ENCODE results near the gene EPSTI1.
"Not testable (repeated sequence)": the region's sequence is repeated elsewhere in the genome, so short reads cannot be mapped to it uniquely, and the experiment has no call there.

Gene EPSTI1

GRCh38 chr13:42991898-42992763 is at the start of gene EPSTI1:
Gene EPSTI1, minus strand, starts transcription at chr13:42992241. Its CDS starts 76 bp downstream, at chr13:42992165.
- peak; percentile 76 for DNase-seq

GRCh38 chr13:43041369-43041921 is 49.4 kb upstream of the EPSTI1 start:
- DNase-seq = no peak

- DNase-seq = not testable (repeated sequence)
Observed at GRCh38 chr13:43040581-43041368, 48.7 kb upstream of the EPSTI1 start.

- no peak for DNase-seq
Observed at GRCh38 chr13:43039966-43040365, 47.9 kb upstream of the EPSTI1 start.

- no peak for DNase-seq
Observed at GRCh38 chr13:43036351-43037250, 44.6 kb upstream of the EPSTI1 start.

- no peak for DNase-seq
Observed at GRCh38 chr13:43033038-43033437, 41.0 kb upstream of the EPSTI1 start.

- DNase-seq = no peak
Observed at GRCh38 chr13:43031881-43032280, 39.8 kb upstream of the EPSTI1 start.

GRCh38 chr13:43030548-43030947 is 38.5 kb upstream of the EPSTI1 start:
- DNase-seq = no peak

- DNase-seq = no peak
Observed at GRCh38 chr13:43026262-43026661, 34.2 kb upstream of the EPSTI1 start.

GRCh38 chr13:43023289-43023963 is 31.4 kb upstream of the EPSTI1 start, which contains the start of gene DNAJC15:
Gene DNAJC15, plus strand, starts transcription at chr13:43023586. Its CDS starts 41 bp downstream, at chr13:43023627.
- peak; percentile 60 for DNase-seq

GRCh38 chr13:43022934-43023288 is 30.9 kb upstream of the EPSTI1 start:
- no peak for DNase-seq

- DNase-seq = no peak
Observed at GRCh38 chr13:43021926-43022670, 30.1 kb upstream of the EPSTI1 start.

GRCh38 chr13:43020794-43021193 is 28.8 kb upstream of the EPSTI1 start:
- no peak for DNase-seq

- DNase-seq = no peak
Observed at GRCh38 chr13:43019811-43020210, 27.8 kb upstream of the EPSTI1 start.

- no peak for DNase-seq
Observed at GRCh38 chr13:43016226-43016625, 24.2 kb upstream of the EPSTI1 start.

- DNase-seq = no peak
Observed at GRCh38 chr13:43014162-43014561, 22.1 kb upstream of the EPSTI1 start.

- DNase-seq = no peak
Observed at GRCh38 chr13:43009506-43009905, 17.5 kb upstream of the EPSTI1 start.

- no peak for DNase-seq
Observed at GRCh38 chr13:43008596-43008995, 16.6 kb upstream of the EPSTI1 start.

- DNase-seq = no peak
Observed at GRCh38 chr13:43006893-43007631, 15.0 kb upstream of the EPSTI1 start.

GRCh38 chr13:43005460-43006236 is 13.6 kb upstream of the EPSTI1 start:
- no peak for DNase-seq
